Neuronal stem cell (in vitro differentiated cells): ENCODE results near the gene LYZL6.

ENCODE experiments used
- DNase-seq: peaks from one replicate; pipeline ENCODE4 v3.0.0-alpha.2; 2013; ENCODE audit warnings: low spot score
- H2AFZ ChIP-seq: one replicate; pipeline ENCODE4 v1.6.1; 2013; ENCODE audit warnings: mild to moderate bottlenecking, low read length, inconsistent platforms
- H2AK5ac ChIP-seq: 2 replicates; pipeline ENCODE4 v1.6.1; 2013; ENCODE audit warnings: low read depth, mild to moderate bottlenecking, inconsistent platforms, low read length, moderate library complexity, mixed read lengths
- H2BK120ac ChIP-seq: 2 replicates; pipeline ENCODE4 v1.6.1; 2013; ENCODE audit warnings: low read depth, mild to moderate bottlenecking, inconsistent platforms, low read length, moderate library complexity, mixed read lengths
- H2BK12ac ChIP-seq: one replicate; pipeline ENCODE4 v1.6.1; 2013; ENCODE audit warnings: low read length, inconsistent platforms
- H2BK15ac ChIP-seq: 2 replicates; pipeline ENCODE4 v1.6.1; 2013; ENCODE audit warnings: mild to moderate bottlenecking, low read length, inconsistent platforms, mixed read lengths
- H2BK5ac ChIP-seq: one replicate; pipeline ENCODE4 v1.6.1; 2013; ENCODE audit warnings: inconsistent platforms, mild to moderate bottlenecking, low read length, moderate library complexity
- H3K14ac ChIP-seq: one replicate; pipeline ENCODE4 v1.6.1; 2013; ENCODE audit warnings: low read length, inconsistent platforms
- H3K18ac ChIP-seq: 2 replicates; pipeline ENCODE4 v1.6.1; 2013; ENCODE audit warnings: low read length, inconsistent platforms
- H3K23ac ChIP-seq: 2 replicates; pipeline ENCODE4 v1.6.1; 2013; ENCODE audit warnings: low read depth, mild to moderate bottlenecking, mixed read lengths, low read length, inconsistent platforms; ENCODE audit not compliant: poor library complexity
- H3K27ac ChIP-seq: replicated peaks from 3 replicates; pipeline ENCODE4 v1.5.1; 2013; ENCODE audit warnings: low read length, inconsistent platforms
- H3K27me3 ChIP-seq, 3 experiments: 2 replicates each; pipeline ENCODE4 v1.6.1; 2013; ENCODE audit warnings: low read length in 3 of 3, mild to moderate bottlenecking in 2 of 3, inconsistent platforms in 1 of 3, low read depth in 1 of 3, mixed read lengths in 1 of 3, moderate library complexity in 1 of 3; ENCODE audit not compliant: control insufficient read depth in 3 of 3, insufficient read depth in 3 of 3
- H3K36me3 ChIP-seq, 2 donors: replicated peaks in 1 of 2; 2 replicates each; pipeline ENCODE4 v1.6.1; 2013; ENCODE audit warnings: low read length in 2 of 2; ENCODE audit not compliant: control insufficient read depth in 2 of 2, insufficient read depth in 2 of 2
- H3K4ac ChIP-seq: 2 replicates; pipeline ENCODE4 v1.6.1; 2013; ENCODE audit warnings: inconsistent platforms, mild to moderate bottlenecking, low read length, moderate library complexity
- H3K4me1 ChIP-seq, 2 donors: 1 replicate in 1 of 2; 2 replicates in 1 of 2; pipeline ENCODE4 v1.6.1; 2013; ENCODE audit warnings: low read length in 2 of 2, low read depth in 1 of 2; ENCODE audit not compliant: control insufficient read depth in 2 of 2, insufficient read depth in 1 of 2
- H3K4me2 ChIP-seq: one replicate; pipeline ENCODE4 v1.6.1; 2013; ENCODE audit warnings: mild to moderate bottlenecking, low read length, inconsistent platforms; ENCODE audit not compliant: insufficient read depth, poor library complexity, severe bottlenecking
- H3K4me3 ChIP-seq, 2 donors: 2 replicates each; pipeline ENCODE4 v1.5.1; 2013; ENCODE audit warnings: low read length in 2 of 2, mild to moderate bottlenecking in 2 of 2, inconsistent platforms in 1 of 2, moderate library complexity in 1 of 2
- H3K79me1 ChIP-seq: one replicate; pipeline ENCODE4 v1.6.1; 2013; ENCODE audit warnings: low read depth, mild to moderate bottlenecking, inconsistent platforms, low read length, moderate library complexity
- H3K9ac ChIP-seq: one replicate; pipeline ENCODE4 v1.6.1; 2013; ENCODE audit warnings: mild to moderate bottlenecking, low read depth, low read length, inconsistent platforms; ENCODE audit not compliant: poor library complexity
- H3K9me3 ChIP-seq, 2 donors: replicated peaks in 1 of 2; 2 replicates each; pipeline versions ENCODE3 to v1.6.1; 2013; ENCODE audit warnings: low read length in 2 of 2, mild to moderate bottlenecking in 2 of 2, inconsistent platforms in 1 of 2, low read depth in 1 of 2, mixed read lengths in 1 of 2, moderate library complexity in 1 of 2; ENCODE audit not compliant: control insufficient read depth in 2 of 2, insufficient read depth in 1 of 2
- H4K8ac ChIP-seq: one replicate; pipeline ENCODE4 v1.6.1; 2013; ENCODE audit warnings: low read depth, mild to moderate bottlenecking, inconsistent platforms, low read length, moderate library complexity
- H4K91ac ChIP-seq: one replicate; pipeline ENCODE4 v1.6.1; 2013; ENCODE audit warnings: low read length, low read depth, mild to moderate bottlenecking, inconsistent platforms; ENCODE audit not compliant: poor library complexity
- WGBS, 2 donors: extraction: QIAGEN DNeasy Blood & Tissue Kit; methylation state at CpG; one replicate each; pipeline ENCODE4 v1.1.7; 2013; ENCODE audit warnings: missing lambda C conversion rate in 2 of 2, mixed read lengths in 1 of 2; ENCODE audit not compliant: insufficient read length in 2 of 2, insufficient replicate concordance in 1 of 2; ENCODE audit errors: extremely low coverage in 2 of 2; 5-methylcytosine and 5-hydroxymethylcytosine counted together

LYZL6 gene

GRCh38 chr17:35914354-35914753, 29.2 kb downstream of the LYZL6 start:
- peaks cover 0 to 3% of the 10 kb centered on the region in 2 donors for H3K36me3 ChIP-seq
- no peak overlapping the region for H2AK5ac ChIP-seq
- no peak for DNase-seq
- no peak overlapping the region for H3K4me2 ChIP-seq
- H3K9me3 ChIP-seq, result peaks cover 0 to 7% of the 10 kb centered on the region in 2 donors
- no peak overlapping the region for H3K23ac ChIP-seq
- no peak overlapping the region for H2AFZ ChIP-seq
- H2BK12ac ChIP-seq, result no peak overlapping the region
- H3K4me1 ChIP-seq, result no peaks in the 10 kb centered on the region
- no peak overlapping the region for H2BK120ac ChIP-seq
- no peak overlapping the region for H2BK15ac ChIP-seq
- no peak overlapping the region for H3K4me3 ChIP-seq
- H3K79me1 ChIP-seq, result no peaks in the 10 kb centered on the region
- no peak overlapping the region for H2BK5ac ChIP-seq
- no peak overlapping the region for H3K4ac ChIP-seq
- no peak overlapping the region for H3K9ac ChIP-seq
- no peak overlapping the region for H3K18ac ChIP-seq
- no peaks in the 10 kb centered on the region for H3K27me3 ChIP-seq
- WGBS, 2 donors, result no CpG with 5 or more reads among the region's 1 CpG
- no peak overlapping the region for H4K91ac ChIP-seq
- H3K14ac ChIP-seq, result no peak overlapping the region
- H4K8ac ChIP-seq, result no peak overlapping the region
- no peak overlapping the region for H3K27ac ChIP-seq

DNA sequence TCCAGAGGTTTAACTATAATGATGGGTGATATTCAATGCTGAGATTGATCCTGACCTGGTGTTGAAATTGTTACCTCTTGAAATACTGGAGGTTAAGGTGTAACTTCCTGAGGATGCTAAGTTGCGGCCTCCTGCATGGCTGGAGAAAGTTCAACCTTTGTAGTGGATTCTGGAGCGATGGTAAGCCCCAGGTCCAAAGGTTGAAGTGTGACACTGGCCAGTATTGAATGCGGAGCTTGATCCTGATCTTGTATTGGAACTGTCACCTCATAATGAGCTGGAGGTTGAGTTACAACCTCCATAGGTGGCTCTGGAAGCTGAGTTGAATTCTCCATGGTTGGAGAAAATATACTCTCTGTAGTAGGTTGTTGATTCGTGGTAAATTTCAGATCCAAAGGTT, 29.9 kb downstream of the LYZL6 start:
- Histone ChIP-seq H2BK15ac (no peak overlapping the region), H3K27me3 (no peaks in the 10 kb centered on the region), H3K4me1 (no peaks in the 10 kb centered on the region), H3K79me1 (no peaks in the 10 kb centered on the region), H2AK5ac (no peak overlapping the region), H3K36me3 (peaks cover 0 to 3% of the 10 kb centered on the region in 2 donors), H3K9ac (no peak overlapping the region), H3K27ac (no peak overlapping the region), H3K14ac (no peak overlapping the region), H4K8ac (no peak overlapping the region), H2BK5ac (no peak overlapping the region), H2BK120ac (no peak overlapping the region), H4K91ac (no peak overlapping the region), H2BK12ac (no peak overlapping the region), H2AFZ (no peak overlapping the region), H3K4me2 (no peak overlapping the region), H3K18ac (no peak overlapping the region), H3K23ac (no peak overlapping the region), H3K4me3 (no peak overlapping the region), H3K4ac (no peak overlapping the region), H3K9me3 (peaks cover 0 to 7% of the 10 kb centered on the region in 2 donors)
- no CpG with 5 or more reads among the region's 4 CpGs for WGBS, 2 donors
- no peak for DNase-seq

- Histone ChIP-seq H2BK12ac (no peak overlapping the region), H3K4me3 (no peak overlapping the region), H4K8ac (no peak overlapping the region), H3K14ac (no peak overlapping the region), H3K9ac (no peak overlapping the region), H3K4me2 (no peak overlapping the region), H2BK120ac (no peak overlapping the region), H2AFZ (no peak overlapping the region), H3K18ac (no peak overlapping the region), H2BK15ac (no peak overlapping the region), H3K27ac (no peak overlapping the region), H3K9me3 (peaks cover 0 to 9% of the 10 kb centered on the region in 2 donors), H3K79me1 (no peaks in the 10 kb centered on the region), H2AK5ac (no peak overlapping the region), H3K36me3 (no peaks in the 10 kb centered on the region), H3K4ac (no peak overlapping the region), H4K91ac (no peak overlapping the region), H3K4me1 (no peaks in the 10 kb centered on the region), H2BK5ac (no peak overlapping the region), H3K27me3 (no peaks in the 10 kb centered on the region), H3K23ac (no peak overlapping the region)
- WGBS, 2 donors, result no CpG with 5 or more reads among the region's 2 CpGs
- DNase-seq, result no peak
These were observed 30.6 kb downstream of the LYZL6 start for GRCh38 chr17:35912942-35913341.

DNA sequence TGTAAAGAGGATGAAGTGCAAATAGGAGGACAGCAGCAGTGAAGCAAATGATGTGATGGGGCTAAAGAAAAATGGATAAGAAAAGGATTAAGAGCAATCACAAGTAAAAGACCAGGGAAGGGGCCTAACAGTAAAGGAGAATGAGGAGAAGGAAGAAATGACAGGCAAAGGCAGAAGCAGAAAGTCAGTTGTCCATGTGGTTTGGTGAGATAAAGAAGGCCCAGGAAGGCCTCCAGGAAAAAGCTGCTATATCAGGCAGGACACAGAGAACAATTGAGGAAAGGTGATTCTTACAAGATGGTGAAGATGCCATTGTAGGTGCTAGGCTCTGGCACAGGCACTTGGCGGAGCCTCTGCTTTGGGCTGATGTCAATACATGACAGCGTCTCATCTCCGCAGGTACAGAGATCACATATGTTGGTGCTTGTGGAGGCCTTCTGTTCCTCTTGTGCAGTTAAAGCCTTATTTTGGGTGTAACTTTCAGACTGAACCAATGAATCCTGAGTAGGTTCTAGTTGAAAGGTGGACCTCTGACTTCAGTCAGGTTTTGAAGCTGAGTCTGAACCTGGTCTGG, 31.1 kb downstream of the LYZL6 start:
- Histone ChIP-seq H2BK12ac (no peak overlapping the region), H3K27me3 (no peaks in the 10 kb centered on the region), H3K79me1 (no peaks in the 10 kb centered on the region), H4K8ac (no peak overlapping the region), H3K9ac (no peak overlapping the region), H2BK5ac (no peak overlapping the region), H2AK5ac (no peak overlapping the region), H3K14ac (no peak overlapping the region), H3K36me3 (no peaks in the 10 kb centered on the region), H3K18ac (no peak overlapping the region), H3K4ac (no peak overlapping the region), H4K91ac (no peak overlapping the region), H3K23ac (no peak overlapping the region), H3K27ac (no peak overlapping the region), H2BK15ac (no peak overlapping the region), H3K4me3 (no peak overlapping the region), H3K4me2 (no peak overlapping the region), H2BK120ac (no peak overlapping the region), H2AFZ (no peak overlapping the region), H3K4me1 (no peaks in the 10 kb centered on the region), H3K9me3 (peaks cover 0 to 6% of the 10 kb centered on the region in 2 donors)
- no peak for DNase-seq
- WGBS, 2 donors, result no CpG with 5 or more reads among the region's 3 CpGs
